Kidney epithelial cell (primary cell): ENCODE results near the gene ADPRM. TPM values are rescaled to one million over a fixed set of nuclear protein-coding genes. Genes with fewer than 3 reads are reported as not detected.

Experiments
- DNase-seq: peaks from one replicate; pipeline ENCODE4 v3.0.0-alpha.2; 2010; ENCODE audit warnings: low read depth
- H3K27me3 ChIP-seq: 2 replicates; pipeline ENCODE4 v1.6.0; 2011; ENCODE audit warnings: low read length; ENCODE audit not compliant: control insufficient read depth, insufficient read depth
- H3K36me3 ChIP-seq: 2 replicates; pipeline ENCODE4 v1.5.1; 2011; ENCODE audit warnings: low read length; ENCODE audit not compliant: control insufficient read depth, insufficient read depth
- H3K4me3 ChIP-seq: 2 replicates; pipeline ENCODE4 v1.5.1; 2011; ENCODE audit warnings: low read depth, mild to moderate bottlenecking, control low read depth, low read length
- CTCF ChIP-seq: IDR thresholded peaks from 2 replicates; pipeline ENCODE4 v1.5.1; 2011; ENCODE audit warnings: mild to moderate bottlenecking, moderate library complexity, low read length, control low read depth, inconsistent platforms; ENCODE audit not compliant: insufficient read depth, poor library complexity, severe bottlenecking
- total RNA-seq: library from RNA; depleted of rRNA; stranded (reverse); fragments of >200 nt; gene quantifications from 2 replicates; pipeline ENCODE4 v1.2.3, GENCODE V29; 2015

Gene ADPRM
- total RNA-seq, 1 donor from 2014 or later: 18.8 TPM

- no peak for DNase-seq
- Histone ChIP-seq H3K36me3 (no peaks in the 10 kb centered on the region), H3K4me3 (no peak overlapping the region), H3K27me3 (no peaks in the 10 kb centered on the region)
- TF ChIP-seq CTCF: no peak
Measured at GRCh38 chr17:10664571-10664970, 32.8 kb upstream of the ADPRM start.

- no peaks in the 10 kb centered on the region for H3K27me3 ChIP-seq
- TF ChIP-seq CTCF: no peak
- H3K4me3 ChIP-seq: no peak overlapping the region
Measured at GRCh38 chr17:10666906-10667305, 30.5 kb upstream of the ADPRM start.

GRCh38 chr17:10668775-10669174, 28.6 kb upstream of the ADPRM start:
- Histone ChIP-seq H3K4me3 (no peak overlapping the region), H3K36me3 (no peaks in the 10 kb centered on the region), H3K27me3 (no peaks in the 10 kb centered on the region)
- TF ChIP-seq CTCF: no peak
- no peak for DNase-seq

More at GRCh38 chr17:10666906-10667305, 30.5 kb upstream of the ADPRM start:
- no peak for DNase-seq
- H3K36me3 ChIP-seq: no peaks in the 10 kb centered on the region

- Histone ChIP-seq H3K36me3 (peaks cover 1% of the 10 kb centered on the region), H3K27me3 (no peaks in the 10 kb centered on the region)
- DNase-seq: no peak
Measured at GRCh38 chr17:10673312-10673711, 24.1 kb upstream of the ADPRM start.

GRCh38 chr17:10674704-10675103, 22.7 kb upstream of the ADPRM start:
- no peak for TF ChIP-seq CTCF
- DNase-seq: no peak
- H3K4me3 ChIP-seq: no peak overlapping the region
- H3K36me3 ChIP-seq: peaks cover 1% of the 10 kb centered on the region
- H3K27me3 ChIP-seq: no peaks in the 10 kb centered on the region

More at GRCh38 chr17:10673312-10673711, 24.1 kb upstream of the ADPRM start:
- no peak for TF ChIP-seq CTCF
- H3K4me3 ChIP-seq: no peak overlapping the region

GRCh38 chr17:10681866-10682446, 15.4 kb upstream of the ADPRM start:
- no peak for DNase-seq
- peaks cover 5% of the 10 kb centered on the region for H3K36me3 ChIP-seq
- H3K4me3 ChIP-seq: no peak overlapping the region
- H3K27me3 ChIP-seq: no peaks in the 10 kb centered on the region
- TF ChIP-seq CTCF: no peak
